Posterior cingulate gyrus (tissue), 11 donors: ENCODE measurements around the gene MFN1.
"Not testable (repeated sequence)": the region's sequence is repeated elsewhere in the genome, so short reads cannot be mapped to it uniquely, and the experiment has no call there.

ENCODE experiments used
- DNase-seq, 10 donors: peaks; one replicate each; pipeline versions ENCODE4 v3.0.0 to v3.0.0-alpha.2; 2020 to 2021; ENCODE audit warnings: mixed read lengths in 3 of 10
- intact Hi-C: fragments of 100-400 bp; cut with DNase I; formaldehyde crosslinking; loops from one replicate; pipeline ENCODE4 v1.15.1; 2023

The MFN1 gene

DNA sequence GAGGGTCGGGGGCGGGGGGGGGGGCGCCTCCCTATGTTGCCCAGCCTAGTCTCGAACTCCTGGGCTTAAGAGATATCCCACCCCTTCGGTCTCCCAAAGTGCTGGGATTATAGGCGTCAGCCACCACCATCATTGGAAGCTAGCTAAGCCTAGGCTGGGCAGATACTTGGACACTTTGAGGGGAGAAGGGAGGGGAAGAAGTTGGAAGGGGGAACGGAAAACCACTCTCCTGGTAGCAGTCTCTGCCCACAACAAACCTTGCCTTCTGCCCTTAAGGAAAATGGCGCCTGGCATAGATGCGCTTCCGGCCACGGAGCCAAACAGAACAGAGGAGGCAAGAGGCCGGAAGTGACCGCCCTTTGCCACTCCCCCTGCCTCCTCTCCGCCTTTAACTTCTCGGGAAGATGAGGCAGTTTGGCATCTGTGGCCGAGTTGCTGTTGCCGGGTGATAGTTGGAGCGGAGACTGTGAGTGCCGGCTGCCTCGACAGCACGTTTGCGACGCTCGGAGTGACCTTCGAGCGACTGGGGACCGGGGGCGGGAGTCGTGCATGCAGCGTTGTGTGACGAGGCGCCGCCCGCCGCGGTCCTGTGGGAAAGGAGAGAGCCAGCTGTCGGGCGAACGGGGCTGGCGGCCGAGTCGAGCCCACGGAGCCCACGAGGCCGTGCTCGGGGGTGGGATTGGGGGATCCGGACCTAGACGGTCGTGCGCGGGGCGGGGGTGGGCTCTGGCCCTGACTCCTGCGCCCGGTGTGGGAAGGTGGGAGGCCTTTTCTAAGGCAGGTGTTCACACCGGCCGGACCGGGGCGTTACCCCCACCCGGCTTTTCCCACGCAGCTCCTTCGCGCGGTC lies at the start of gene MFN1:
Gene MFN1, plus strand, starts transcription at position 365 of the 850 bp plus-strand sequence. CDS start 1,143 bp downstream, outside the sequence.
- DNase-seq: peak; percentile 90 to 99 (median 93)
- intact Hi-C loops: loop anchor here (1.0 to 5.0 kb wide), 4 partner anchors 25 to 255 kb away; partner anchors contain the start of genes ACTL6A, MRPL47, NDUFB5 and PIK3CA

GRCh38 chr3:179297971-179298725 lies 49.4 kb upstream of the MFN1 start:
- DNase-seq: no peak
- intact Hi-C loops: no loop called here

- intact Hi-C loops: no loop called here
- no peak for DNase-seq
Observed at GRCh38 chr3:179299316-179299715, 48.2 kb upstream of the MFN1 start.

DNA sequence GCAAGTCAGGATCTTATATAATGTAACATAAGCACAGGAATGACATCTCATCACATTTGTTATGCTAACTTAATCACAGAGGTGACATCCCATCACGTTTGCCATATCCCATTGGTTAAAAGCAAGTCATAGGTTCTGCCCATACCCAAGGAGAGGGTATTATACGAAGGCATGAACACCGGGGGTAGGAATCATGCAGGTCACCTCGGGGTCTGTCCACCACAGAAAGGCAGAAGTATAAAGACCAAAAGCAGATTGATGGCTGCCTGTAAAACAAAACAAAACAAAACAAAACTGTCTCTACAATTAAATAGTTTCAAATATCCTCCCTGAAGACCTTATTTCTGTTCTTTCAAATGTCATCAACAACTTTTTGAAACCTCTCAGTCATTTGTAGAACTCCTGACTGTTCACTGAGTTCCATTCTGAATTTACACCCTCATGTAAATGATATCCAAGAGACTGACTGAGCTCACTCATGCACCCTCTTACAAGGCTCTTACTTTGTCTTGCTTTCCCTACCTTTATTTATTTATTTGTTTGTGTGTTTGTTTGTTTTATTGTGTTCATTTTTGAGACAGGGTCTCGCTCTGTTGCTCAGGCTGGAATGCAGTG lies 47.4 kb upstream of the MFN1 start:
- intact Hi-C loops: no loop called here
- no peak for DNase-seq

- intact Hi-C loops: no loop called here
- no peak for DNase-seq
Observed at GRCh38 chr3:179301645-179302044, 45.9 kb upstream of the MFN1 start.

DNA sequence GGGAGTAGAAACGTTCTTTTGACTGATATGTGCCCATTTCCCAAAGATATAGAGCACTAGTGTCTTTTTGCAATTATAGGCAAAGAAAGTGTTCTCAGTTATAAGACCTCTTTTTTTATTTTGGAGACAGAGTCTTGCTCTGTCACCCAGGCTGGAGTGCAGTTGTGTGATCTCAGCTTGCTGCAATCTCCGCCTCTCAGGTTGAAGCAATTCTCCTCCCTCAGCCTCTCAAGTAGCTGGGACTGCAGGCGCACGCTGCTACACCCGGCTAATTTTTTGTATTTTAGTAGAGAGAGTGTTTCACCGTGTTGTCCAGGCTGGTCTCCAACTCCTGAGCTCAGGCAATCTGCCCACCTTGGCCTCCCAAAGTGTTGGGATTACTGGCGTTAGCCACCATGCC lies 45.4 kb upstream of the MFN1 start:
- DNase-seq: no peak
- intact Hi-C loops: no loop called here

- intact Hi-C loops: no loop called here
- no peak for DNase-seq
Observed at GRCh38 chr3:179304605-179305004, 42.9 kb upstream of the MFN1 start.

DNA sequence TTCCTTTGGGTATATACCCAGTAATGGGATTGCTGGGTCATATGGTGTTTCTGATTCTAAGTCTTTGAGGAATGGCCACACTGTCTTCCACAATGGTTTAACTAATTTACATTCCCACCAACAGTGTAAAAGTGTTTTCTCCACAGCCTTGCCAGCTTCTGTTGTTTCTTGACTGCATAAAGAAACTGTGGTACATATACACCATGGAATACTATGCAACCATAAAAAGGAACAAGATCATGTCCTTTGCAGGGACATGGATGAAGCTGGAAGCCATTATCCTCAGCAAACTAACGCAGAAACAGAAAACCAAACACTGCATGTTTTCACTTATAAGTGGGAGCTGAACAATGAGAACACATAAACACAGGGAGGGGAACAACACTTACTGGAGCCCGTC lies 40.1 kb upstream of the MFN1 start:
- DNase-seq, intact Hi-C loops: not testable (repeated sequence)

- intact Hi-C loops: no loop called here
- no peak for DNase-seq
Observed at GRCh38 chr3:179308001-179308400, 39.5 kb upstream of the MFN1 start.

- intact Hi-C loops: loop anchor here (10.0 kb wide), 1 partner anchor 875 kb away; no protein-coding TSS in a partner anchor
- DNase-seq: no peak
Observed at GRCh38 chr3:179309225-179310078, 38.1 kb upstream of the MFN1 start.

GRCh38 chr3:179318876-179319275 lies 28.6 kb upstream of the MFN1 start:
- intact Hi-C loops: loop anchor here (10.0 kb wide), 1 partner anchor 884 kb away; no protein-coding TSS in a partner anchor
- no peak for DNase-seq

- intact Hi-C loops: loop anchor here (1.0 to 2.0 kb wide), 3 partner anchors 25 to 237 kb away; partner anchors contain the start of gene MFN1
- DNase-seq: peak in 5 of 10 donors; percentile 16 to 90 (median 49)
Observed at GRCh38 chr3:179321668-179322285, 25.7 kb upstream of the MFN1 start.

- peak; percentile 52 to 96 (median 71) for DNase-seq
- intact Hi-C loops: loop anchor here (1.0 to 2.0 kb wide), 3 partner anchors 24 to 236 kb away; partner anchors contain the start of gene MFN1
Observed at GRCh38 chr3:179322286-179323196, 25.0 kb upstream of the MFN1 start, which contains the start of gene ZNF639. Gene ZNF639, plus strand, starts transcription at chr3:179323031. Its CDS starts 5,263 bp downstream, at chr3:179328294.

DNA sequence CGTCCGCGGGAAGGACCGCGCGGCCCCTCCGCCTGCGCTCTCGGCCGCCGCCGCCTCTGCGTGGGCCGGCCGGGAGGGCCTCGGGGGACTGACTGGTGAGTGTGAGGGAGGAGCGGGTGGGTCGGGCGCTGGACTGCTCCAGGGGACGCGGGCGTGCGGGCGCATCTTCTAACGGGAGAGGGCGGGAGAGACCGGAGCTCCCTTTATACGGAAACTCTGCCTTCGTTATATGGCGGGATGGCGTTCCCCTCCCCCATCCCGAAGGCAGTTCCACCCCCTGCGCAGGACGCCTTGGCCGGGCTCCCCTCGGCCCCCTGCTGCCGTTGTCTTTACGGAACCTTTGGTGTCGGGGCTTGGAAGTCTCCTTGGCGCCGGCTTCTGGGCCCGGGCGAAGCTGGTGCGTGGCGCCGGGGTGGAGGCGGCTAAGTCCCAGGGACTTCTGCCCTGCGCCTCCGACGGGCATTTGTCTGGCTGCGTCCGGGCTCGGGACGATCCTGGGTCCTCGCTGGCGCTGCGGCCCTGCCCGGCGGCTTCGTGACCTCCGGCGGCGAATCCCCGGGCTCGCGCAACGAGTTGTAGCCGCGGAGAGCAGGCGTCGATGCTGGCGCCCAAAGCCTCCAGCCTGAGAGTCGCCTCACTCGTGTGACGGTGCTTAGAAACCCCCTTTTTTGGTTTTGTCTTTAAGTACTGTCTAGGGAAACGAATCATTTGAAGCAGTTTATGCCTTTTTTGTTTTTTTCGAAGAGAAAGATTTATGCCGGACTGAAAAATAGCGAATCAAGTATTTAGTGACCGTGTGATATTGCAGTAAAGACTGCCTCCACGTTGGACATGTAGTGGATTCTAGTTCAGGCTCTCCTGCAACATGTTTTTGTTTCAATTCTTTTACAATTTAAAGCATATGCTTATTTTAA lies 24.1 kb upstream of the MFN1 start:
- intact Hi-C loops: loop anchor here (2.0 kb wide), 2 partner anchors 23 to 235 kb away; partner anchors contain the start of gene MFN1
- peak; percentile 40 to 93 (median 61) for DNase-seq

- DNase-seq: no peak
- intact Hi-C loops: no loop called here
Observed at GRCh38 chr3:179324270-179324754, 23.2 kb upstream of the MFN1 start.

GRCh38 chr3:179330438-179330837 lies 17.1 kb upstream of the MFN1 start:
- intact Hi-C loops: no loop called here
- DNase-seq: no peak

- DNase-seq: no peak
- intact Hi-C loops: no loop called here
Observed at GRCh38 chr3:179332240-179332639, 15.3 kb upstream of the MFN1 start.
